ENCODE data around the gene FTL.

DNA sequence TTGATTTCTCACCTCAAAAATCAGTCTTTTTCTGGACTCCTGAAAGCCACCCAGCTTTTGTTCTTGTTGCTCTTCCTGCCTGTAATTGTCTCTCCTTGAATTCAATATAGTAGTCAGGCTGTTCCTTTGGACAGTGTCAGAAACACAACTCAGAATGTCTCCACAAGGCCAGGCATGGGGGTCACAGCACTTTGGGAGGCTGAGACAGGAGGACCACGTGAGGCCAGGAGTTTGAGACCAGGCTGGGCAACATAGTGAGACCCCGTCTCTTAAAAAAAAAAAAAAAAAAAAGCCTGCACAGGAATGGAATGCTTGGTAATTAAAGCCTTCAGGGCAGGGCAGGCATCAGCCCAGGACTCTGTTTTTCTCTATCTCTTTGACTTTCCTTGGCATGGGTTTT lies 19.3 kb upstream of the FTL start:
- TF ChIP-seq, protein P1, sequence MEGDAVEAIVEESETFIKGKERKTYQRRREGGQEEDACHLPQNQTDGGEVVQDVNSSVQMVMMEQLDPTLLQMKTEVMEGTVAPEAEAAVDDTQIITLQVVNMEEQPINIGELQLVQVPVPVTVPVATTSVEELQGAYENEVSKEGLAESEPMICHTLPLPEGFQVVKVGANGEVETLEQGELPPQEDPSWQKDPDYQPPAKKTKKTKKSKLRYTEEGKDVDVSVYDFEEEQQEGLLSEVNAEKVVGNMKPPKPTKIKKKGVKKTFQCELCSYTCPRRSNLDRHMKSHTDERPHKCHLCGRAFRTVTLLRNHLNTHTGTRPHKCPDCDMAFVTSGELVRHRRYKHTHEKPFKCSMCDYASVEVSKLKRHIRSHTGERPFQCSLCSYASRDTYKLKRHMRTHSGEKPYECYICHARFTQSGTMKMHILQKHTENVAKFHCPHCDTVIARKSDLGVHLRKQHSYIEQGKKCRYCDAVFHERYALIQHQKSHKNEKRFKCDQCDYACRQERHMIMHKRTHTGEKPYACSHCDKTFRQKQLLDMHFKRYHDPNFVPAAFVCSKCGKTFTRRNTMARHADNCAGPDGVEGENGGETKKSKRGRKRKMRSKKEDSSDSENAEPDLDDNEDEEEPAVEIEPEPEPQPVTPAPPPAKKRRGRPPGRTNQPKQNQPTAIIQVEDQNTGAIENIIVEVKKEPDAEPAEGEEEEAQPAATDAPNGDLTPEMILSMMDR (IDR thresholded peaks at IDR 0.05), result no peak
- TF ChIP-seq POLR2A (IDR thresholded peaks at IDR 0.05) (no peak), POLR2AphosphoS5 (IDR thresholded peaks at IDR 0.05; ENCODE audit: insufficient read depth in 1 of 2, low read depth in 1 of 2) (no peak)

Data from vagina (tissue), 2 donors.